Mesendoderm (in vitro differentiated cells): ENCODE results near the gene TGM5.
A peak's percentile ranks its signal among the peaks of the same experiment; 100 is the strongest.
"Not testable (repeated sequence)": the region's sequence is repeated elsewhere in the genome, so short reads cannot be mapped to it uniquely, and the experiment has no call there.

Source experiments
- DNase-seq: peaks from one replicate; pipeline ENCODE4 v3.0.0; 2013
- H2AK5ac ChIP-seq: 2 replicates; pipeline ENCODE4 v1.6.1; 2013; ENCODE audit warnings: low read length, inconsistent platforms
- H2BK120ac ChIP-seq: 2 replicates; pipeline ENCODE4 v1.6.1; 2013; ENCODE audit warnings: low read depth, mild to moderate bottlenecking, low read length, moderate library complexity, mixed read lengths
- H2BK15ac ChIP-seq: replicated peaks from 2 replicates; pipeline ENCODE4 v1.6.1; 2013; ENCODE audit warnings: low read depth, mild to moderate bottlenecking, moderate library complexity
- H2BK5ac ChIP-seq: 2 replicates; pipeline ENCODE4 v1.6.1; 2013; ENCODE audit warnings: low read length, inconsistent platforms
- H3K18ac ChIP-seq: 2 replicates; pipeline ENCODE4 v1.6.1; 2013; ENCODE audit warnings: mild to moderate bottlenecking, low read length, mixed read lengths
- H3K23ac ChIP-seq: one replicate; pipeline ENCODE4 v1.6.1; 2013; ENCODE audit warnings: low read length
- H3K27ac ChIP-seq: 2 replicates; pipeline ENCODE4 v1.5.1; 2013; ENCODE audit warnings: low read depth, mild to moderate bottlenecking, inconsistent platforms, low read length, moderate library complexity
- H3K27me3 ChIP-seq: 2 replicates; pipeline ENCODE4 v1.6.1; 2013; ENCODE audit warnings: low read length, control low read depth, mild to moderate bottlenecking, inconsistent platforms; ENCODE audit not compliant: insufficient read depth, poor library complexity
- H3K36me3 ChIP-seq: 2 replicates; pipeline ENCODE4 v1.6.1; 2013; ENCODE audit warnings: low read length, inconsistent platforms; ENCODE audit not compliant: control insufficient read depth, insufficient read depth
- H3K4ac ChIP-seq: one replicate; pipeline ENCODE4 v1.6.1; 2013; ENCODE audit warnings: low read depth, mild to moderate bottlenecking, low read length, moderate library complexity
- H3K4me1 ChIP-seq: 2 replicates; pipeline ENCODE4 v1.6.1; 2013; ENCODE audit warnings: low read depth, low read length, inconsistent platforms; ENCODE audit not compliant: control insufficient read depth
- H3K4me2 ChIP-seq: 2 replicates; pipeline ENCODE4 v1.6.1; 2013; ENCODE audit warnings: low read length
- H3K4me3 ChIP-seq: 2 replicates; pipeline ENCODE4 v1.5.1; 2013; ENCODE audit warnings: mild to moderate bottlenecking, low read length
- H3K56ac ChIP-seq: one replicate; pipeline ENCODE4 v1.6.1; 2013; ENCODE audit warnings: low read length
- H3K79me1 ChIP-seq: 2 replicates; pipeline ENCODE4 v1.6.1; 2013; ENCODE audit warnings: low read length, inconsistent platforms
- H3K79me2 ChIP-seq: 2 replicates; pipeline ENCODE4 v1.6.1; 2013; ENCODE audit warnings: mild to moderate bottlenecking, low read length; ENCODE audit not compliant: control insufficient read depth, insufficient read depth
- H3K9ac ChIP-seq: 2 replicates; pipeline ENCODE4 v1.6.1; 2013; ENCODE audit warnings: low read length, inconsistent platforms
- H4K5ac ChIP-seq: one replicate; pipeline ENCODE4 v1.6.1; 2013; ENCODE audit warnings: low read length
- H4K8ac ChIP-seq: one replicate; pipeline ENCODE4 v1.6.1; 2013; ENCODE audit warnings: low read depth, mild to moderate bottlenecking, control low read depth, low read length, moderate library complexity
- WGBS: extraction: QIAGEN DNeasy Blood & Tissue Kit; methylation state at CpG from one replicate; pipeline ENCODE4 v1.1.7; 2013; ENCODE audit warnings: low lambda C conversion rate, missing lambda C conversion rate; ENCODE audit not compliant: insufficient coverage; ENCODE audit errors: extremely low coverage; 5-methylcytosine and 5-hydroxymethylcytosine counted together

The TGM5 gene

GRCh38 chr15:43294091-43294706, 27.5 kb upstream of the TGM5 start:
- Histone ChIP-seq H3K56ac (no peak overlapping the region), H3K27me3 (no peaks in the 10 kb centered on the region), H3K4me3 (no peak overlapping the region), H2AK5ac (no peak overlapping the region), H3K79me2 (no peaks in the 10 kb centered on the region), H2BK5ac (no peak overlapping the region), H3K79me1 (no peaks in the 10 kb centered on the region), H3K4me2 (no peak overlapping the region), H3K4me1 (no peaks in the 10 kb centered on the region), H4K5ac (no peak overlapping the region), H2BK15ac (no peak overlapping the region), H3K4ac (no peak overlapping the region), H3K36me3 (no peaks in the 10 kb centered on the region), H3K27ac (no peak overlapping the region), H4K8ac (no peak overlapping the region), H3K9ac (no peak overlapping the region), H3K23ac (no peak overlapping the region), H3K18ac (no peak overlapping the region), H2BK120ac (no peak overlapping the region)
- no CpG with 5 or more reads among the region's 6 CpGs for WGBS
- no peak for DNase-seq

- no peak overlapping the region for H3K4me3 ChIP-seq
- DNase-seq: peak; percentile 84
- no peaks in the 10 kb centered on the region for H3K36me3 ChIP-seq
- no peak overlapping the region for H4K8ac ChIP-seq
- WGBS: no CpG with 5 or more reads among the region's 24 CpGs
- no peak overlapping the region for H3K27ac ChIP-seq
- H3K9ac ChIP-seq: no peak overlapping the region
- no peaks in the 10 kb centered on the region for H3K27me3 ChIP-seq
- no peak overlapping the region for H2AK5ac ChIP-seq
- no peaks in the 10 kb centered on the region for H3K79me1 ChIP-seq
- H4K5ac ChIP-seq: no peak overlapping the region
- H2BK120ac ChIP-seq: no peak overlapping the region
- no peak overlapping the region for H2BK15ac ChIP-seq
- no peaks in the 10 kb centered on the region for H3K79me2 ChIP-seq
- H3K18ac ChIP-seq: no peak overlapping the region
- no peak overlapping the region for H2BK5ac ChIP-seq
- H3K56ac ChIP-seq: peak overlapping the region; percentile 25
- no peaks in the 10 kb centered on the region for H3K4me1 ChIP-seq
- peak overlapping the region; percentile 29 for H3K4me2 ChIP-seq
- H3K23ac ChIP-seq: no peak overlapping the region
- no peak overlapping the region for H3K4ac ChIP-seq
Measured at GRCh38 chr15:43293432-43293831, 26.7 kb upstream of the TGM5 start.

GRCh38 chr15:43292375-43293078, 25.8 kb upstream of the TGM5 start:
- H2BK120ac ChIP-seq: no peak overlapping the region
- H3K79me1 ChIP-seq: no peaks in the 10 kb centered on the region
- H4K5ac ChIP-seq: no peak overlapping the region
- H3K4me2 ChIP-seq: no peak overlapping the region
- H3K4me1 ChIP-seq: no peaks in the 10 kb centered on the region
- H3K18ac ChIP-seq: no peak overlapping the region
- H4K8ac ChIP-seq: peak overlapping the region; percentile 69
- no peak overlapping the region for H2BK5ac ChIP-seq
- H3K4me3 ChIP-seq: no peak overlapping the region
- H3K56ac ChIP-seq: no peak overlapping the region
- H2BK15ac ChIP-seq: no peak overlapping the region
- H3K9ac ChIP-seq: no peak overlapping the region
- no peak overlapping the region for H3K27ac ChIP-seq
- H2AK5ac ChIP-seq: no peak overlapping the region
- H3K23ac ChIP-seq: peak overlapping the region; percentile 4
- no peak overlapping the region for H3K4ac ChIP-seq
- no peaks in the 10 kb centered on the region for H3K79me2 ChIP-seq
- no peaks in the 10 kb centered on the region for H3K36me3 ChIP-seq
- H3K27me3 ChIP-seq: no peaks in the 10 kb centered on the region
- WGBS: no CpG with 5 or more reads among the region's 12 CpGs
- no peak for DNase-seq

GRCh38 chr15:43289656-43290055, 22.9 kb upstream of the TGM5 start:
- not testable (repeated sequence) for H3K56ac ChIP-seq, H3K79me2 ChIP-seq, H3K36me3 ChIP-seq, H2BK5ac ChIP-seq, H2BK120ac ChIP-seq, H3K23ac ChIP-seq, DNase-seq, H2BK15ac ChIP-seq, H3K4me1 ChIP-seq, H3K27ac ChIP-seq, H3K27me3 ChIP-seq, H3K4me3 ChIP-seq, H3K4me2 ChIP-seq, H3K4ac ChIP-seq, H3K18ac ChIP-seq, H3K9ac ChIP-seq, H2AK5ac ChIP-seq, H4K8ac ChIP-seq, H3K79me1 ChIP-seq, H4K5ac ChIP-seq
- no CpG with 5 or more reads among the region's 3 CpGs for WGBS

DNA sequence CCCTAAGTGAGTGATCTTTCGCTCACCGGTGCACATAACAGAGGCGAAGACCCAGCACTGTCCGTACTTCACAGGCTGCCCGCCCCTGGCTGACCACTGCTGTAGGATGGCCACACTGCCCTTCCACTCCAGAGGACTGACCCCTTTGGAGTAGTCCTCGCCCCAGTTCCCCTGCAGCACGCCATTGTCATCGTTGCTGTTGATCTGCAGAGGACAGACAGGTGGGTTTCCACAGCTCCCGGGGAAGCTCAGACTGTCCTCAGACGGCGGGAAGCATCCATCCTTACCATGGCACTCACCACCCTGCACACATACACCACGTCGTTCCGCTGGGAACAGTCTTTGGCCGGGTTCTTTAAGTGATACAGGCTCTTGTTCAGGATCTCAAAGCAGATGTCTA, 20.5 kb upstream of the TGM5 start:
- no peak overlapping the region for H2AK5ac ChIP-seq
- H3K27ac ChIP-seq: no peak overlapping the region
- H2BK120ac ChIP-seq: no peak overlapping the region
- H3K27me3 ChIP-seq: no peaks in the 10 kb centered on the region
- no peak overlapping the region for H3K18ac ChIP-seq
- no peak overlapping the region for H4K5ac ChIP-seq
- H2BK5ac ChIP-seq: no peak overlapping the region
- H3K9ac ChIP-seq: no peak overlapping the region
- no peaks in the 10 kb centered on the region for H3K79me1 ChIP-seq
- H3K79me2 ChIP-seq: no peaks in the 10 kb centered on the region
- no peaks in the 10 kb centered on the region for H3K4me1 ChIP-seq
- no peak overlapping the region for H2BK15ac ChIP-seq
- H3K23ac ChIP-seq: no peak overlapping the region
- H3K36me3 ChIP-seq: no peaks in the 10 kb centered on the region
- no peak for DNase-seq
- WGBS: no CpG with 5 or more reads among the region's 15 CpGs
- H3K4me3 ChIP-seq: no peak overlapping the region
- H3K4ac ChIP-seq: no peak overlapping the region
- H3K56ac ChIP-seq: no peak overlapping the region
- H4K8ac ChIP-seq: no peak overlapping the region
- H3K4me2 ChIP-seq: no peak overlapping the region

GRCh38 chr15:43286074-43286473, 19.3 kb upstream of the TGM5 start:
- H4K8ac ChIP-seq: no peak overlapping the region
- no peak overlapping the region for H3K9ac ChIP-seq
- no peaks in the 10 kb centered on the region for H3K36me3 ChIP-seq
- H2AK5ac ChIP-seq: no peak overlapping the region
- no peak overlapping the region for H3K18ac ChIP-seq
- no peak for DNase-seq
- H3K79me2 ChIP-seq: no peaks in the 10 kb centered on the region
- H3K56ac ChIP-seq: no peak overlapping the region
- no peak overlapping the region for H2BK5ac ChIP-seq
- WGBS: no CpG with 5 or more reads among the region's 7 CpGs
- no peaks in the 10 kb centered on the region for H3K79me1 ChIP-seq
- H3K4me3 ChIP-seq: no peak overlapping the region
- H2BK15ac ChIP-seq: no peak overlapping the region
- H2BK120ac ChIP-seq: no peak overlapping the region
- no peak overlapping the region for H3K4ac ChIP-seq
- no peaks in the 10 kb centered on the region for H3K4me1 ChIP-seq
- H3K27me3 ChIP-seq: no peaks in the 10 kb centered on the region
- no peak overlapping the region for H3K27ac ChIP-seq
- H4K5ac ChIP-seq: no peak overlapping the region
- no peak overlapping the region for H3K4me2 ChIP-seq
- H3K23ac ChIP-seq: no peak overlapping the region
